ENCODE measurements around the gene MED12.

MED12 gene

GRCh38 chrX:71181910-71182799 is 63.8 kb downstream of the MED12 start:
- no peak for TF ChIP-seq ZNF274 (IDR thresholded peaks at IDR 0.05; ENCODE audit: low read depth, low read length)
- peak overlapping the region; percentile 41; the same call in 1 of the 2 replicates for H3K4me3 ChIP-seq (ENCODE audit: low read length)

- peak overlapping the region; percentile 41; the same call in 1 of the 2 replicates for H3K4me3 ChIP-seq (ENCODE audit: low read length)
- no peak for TF ChIP-seq ZNF274 (IDR thresholded peaks at IDR 0.05; ENCODE audit: low read depth, low read length)
Observed at GRCh38 chrX:71182871-71183270, 64.5 kb downstream of the MED12 start.

GRCh38 chrX:71183341-71183740 is 64.9 kb downstream of the MED12 start:
- no peak overlapping the region for H3K4me3 ChIP-seq (ENCODE audit: low read length)
- TF ChIP-seq ZNF274 (IDR thresholded peaks at IDR 0.05; ENCODE audit: low read depth, low read length), result no peak

- no peak overlapping the region for H3K4me3 ChIP-seq (ENCODE audit: low read length)
- no peak for TF ChIP-seq ZNF274 (IDR thresholded peaks at IDR 0.05; ENCODE audit: low read depth, low read length)
Observed at GRCh38 chrX:71184092-71184491, 65.7 kb downstream of the MED12 start.

GRCh38 chrX:71184803-71185495 is 66.6 kb downstream of the MED12 start:
- no peak for TF ChIP-seq ZNF274 (IDR thresholded peaks at IDR 0.05; ENCODE audit: low read depth, low read length)
- H3K4me3 ChIP-seq (ENCODE audit: low read length), result no peak overlapping the region

- no peak for TF ChIP-seq ZNF274 (IDR thresholded peaks at IDR 0.05; ENCODE audit: low read depth, low read length)
- H3K4me3 ChIP-seq (ENCODE audit: low read length), result no peak overlapping the region
Observed at GRCh38 chrX:71191248-71191647, 72.9 kb downstream of the MED12 start.
